GF-D8 (cell line): ENCODE measurements around the gene ASMTL.
"Not testable (repeated sequence)": the region's sequence is repeated elsewhere in the genome, so short reads cannot be mapped to it uniquely, and the experiment has no call there.

Experiments
- DNase-seq: peaks from one replicate; lab custom pipeline; 2025; lab: John Stamatoyannopoulos, UW

The ASMTL gene

DNA sequence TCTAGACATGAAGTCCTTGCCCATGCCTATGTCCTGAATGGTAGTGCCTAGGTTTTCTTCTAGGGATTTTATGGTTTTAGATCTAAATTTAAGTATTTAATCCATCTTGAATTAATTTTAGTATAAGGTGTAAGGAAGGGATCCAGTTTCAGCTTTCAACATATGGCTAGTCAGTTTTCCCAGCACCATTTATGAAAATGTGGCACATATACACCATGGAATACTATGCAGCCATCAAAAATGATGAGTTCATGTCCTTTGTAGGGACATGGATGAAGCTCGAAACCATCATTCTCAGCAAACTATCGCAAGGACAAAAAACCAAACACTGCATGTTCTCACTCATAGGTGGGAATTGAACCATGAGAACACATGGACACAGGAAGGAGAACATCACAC is 29.8 kb upstream of the ASMTL start:
- DNase-seq = not testable (repeated sequence)

DNA sequence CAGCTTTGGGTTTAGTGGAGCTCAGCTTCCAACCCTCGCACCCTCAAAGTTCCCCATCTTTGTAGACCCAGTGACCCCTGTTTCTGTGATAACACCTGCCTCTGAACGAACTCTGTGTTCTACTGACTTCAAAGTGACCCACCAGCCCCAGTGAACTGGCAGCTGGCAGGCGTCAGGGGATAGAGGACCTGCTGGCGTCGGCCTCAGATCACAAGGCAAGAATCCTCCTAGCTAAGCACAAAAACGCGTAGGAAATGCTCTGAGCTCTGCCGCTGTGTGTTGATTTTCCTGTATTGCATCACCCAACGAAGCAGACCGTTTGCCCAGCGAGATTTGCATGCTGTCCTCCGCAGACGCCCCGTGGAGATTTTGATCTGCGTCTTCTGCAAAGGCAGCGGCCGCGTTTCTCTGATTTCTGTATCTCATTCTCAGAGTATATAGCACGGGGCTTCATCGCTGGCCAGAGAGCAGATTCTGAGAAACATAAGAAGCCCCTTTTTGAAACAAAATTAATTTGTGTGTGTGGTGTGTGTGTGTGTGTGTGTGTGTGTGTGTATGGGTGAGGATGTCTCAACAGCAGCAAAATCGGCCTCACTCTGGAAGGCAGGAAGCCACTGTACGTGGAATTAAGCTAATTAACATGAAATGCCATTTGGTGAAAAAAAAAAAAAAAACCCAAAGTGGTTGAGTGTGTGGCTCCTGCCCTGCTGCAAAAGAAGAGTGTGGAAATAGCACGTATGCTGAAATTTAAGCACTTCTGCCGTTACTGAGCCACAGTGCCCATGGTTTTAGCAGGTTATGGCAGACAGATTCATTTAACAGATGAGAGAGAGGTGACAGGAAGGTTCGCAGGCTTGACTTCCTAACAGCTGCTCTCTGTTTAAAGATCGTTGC is 29.2 kb upstream of the ASMTL start:
- no peak for DNase-seq

DNA sequence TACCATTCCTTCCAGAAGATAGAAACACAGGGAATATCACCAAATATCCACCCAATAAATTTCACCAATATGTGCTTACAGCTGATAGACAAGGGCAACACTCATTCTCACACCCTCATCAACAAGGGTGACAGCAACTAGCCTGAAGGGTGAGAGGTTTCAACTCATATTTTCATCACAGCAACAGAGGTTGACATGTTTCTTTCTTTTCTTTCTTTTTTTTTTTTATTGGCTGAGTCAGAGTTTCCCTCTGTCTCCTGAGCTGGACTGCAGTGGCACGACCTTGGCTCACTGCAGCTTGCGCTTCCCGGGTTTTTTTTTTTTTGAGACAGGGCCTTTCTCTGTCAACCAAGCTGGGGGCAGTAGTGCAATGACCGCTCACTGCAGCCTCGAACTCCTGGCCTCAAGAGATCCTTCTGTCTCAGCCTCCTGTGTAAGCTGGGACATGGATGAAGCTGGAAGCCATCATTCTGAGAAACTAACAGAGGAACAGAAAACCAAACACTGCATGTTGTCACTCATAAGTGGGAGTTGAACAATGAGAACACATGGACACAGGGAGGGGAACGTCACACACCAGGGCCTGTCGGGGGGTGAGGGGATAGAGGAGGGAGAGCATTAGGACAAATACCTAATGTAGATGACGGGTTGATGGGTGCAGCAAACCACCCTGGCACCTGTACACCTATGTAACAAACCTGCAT is 27.5 kb upstream of the ASMTL start:
- DNase-seq = no peak

DNA sequence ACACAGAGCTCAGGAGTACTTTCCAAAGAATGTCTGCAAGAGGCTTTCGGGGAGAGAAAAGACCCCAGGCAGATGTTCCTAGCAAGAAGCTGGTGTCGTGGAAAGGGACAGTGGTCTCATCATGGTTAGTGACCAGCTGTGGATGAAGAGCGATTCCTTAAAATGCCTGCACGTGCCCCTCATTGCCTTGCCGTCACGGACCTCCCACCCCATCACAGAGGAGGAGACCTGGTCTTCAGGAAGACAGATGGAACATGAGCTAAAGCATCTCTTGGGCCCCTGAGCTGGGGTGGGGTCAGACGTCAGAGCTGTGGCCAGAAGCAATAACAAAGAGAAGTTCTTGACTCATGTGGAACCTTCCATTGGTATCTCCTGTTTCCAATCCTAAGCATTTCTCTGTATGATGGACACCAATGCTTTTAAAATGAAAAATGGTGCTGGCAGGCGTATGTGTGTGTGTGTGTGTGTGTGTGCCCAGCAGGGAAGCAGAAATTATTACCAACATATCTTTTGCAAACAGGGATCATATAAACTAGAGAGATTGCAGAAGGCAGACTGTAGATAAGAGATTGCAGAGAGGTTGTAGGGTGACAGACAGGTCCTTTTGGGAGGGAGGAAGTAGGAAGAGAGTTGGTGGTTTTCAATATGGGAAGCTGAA is 25.2 kb upstream of the ASMTL start:
- peak; percentile 87 for DNase-seq

DNA sequence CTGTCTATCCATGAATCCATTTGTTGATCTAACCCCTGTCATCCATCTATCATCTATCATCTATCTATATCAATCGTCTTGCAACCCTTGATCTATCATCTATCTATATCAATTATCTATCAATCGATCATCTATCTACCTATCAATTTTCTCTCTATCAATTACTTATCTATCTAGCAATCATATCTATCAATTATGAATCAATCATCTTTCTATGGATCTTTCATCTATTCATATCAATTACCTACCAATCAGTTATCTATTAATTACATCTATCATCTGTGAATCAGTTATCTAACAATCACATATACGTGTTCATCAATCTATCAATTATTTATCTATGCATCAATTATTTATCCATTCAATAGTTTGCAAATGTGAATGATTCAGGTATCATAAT is 24.5 kb upstream of the ASMTL start:
- DNase-seq = no peak

DNA sequence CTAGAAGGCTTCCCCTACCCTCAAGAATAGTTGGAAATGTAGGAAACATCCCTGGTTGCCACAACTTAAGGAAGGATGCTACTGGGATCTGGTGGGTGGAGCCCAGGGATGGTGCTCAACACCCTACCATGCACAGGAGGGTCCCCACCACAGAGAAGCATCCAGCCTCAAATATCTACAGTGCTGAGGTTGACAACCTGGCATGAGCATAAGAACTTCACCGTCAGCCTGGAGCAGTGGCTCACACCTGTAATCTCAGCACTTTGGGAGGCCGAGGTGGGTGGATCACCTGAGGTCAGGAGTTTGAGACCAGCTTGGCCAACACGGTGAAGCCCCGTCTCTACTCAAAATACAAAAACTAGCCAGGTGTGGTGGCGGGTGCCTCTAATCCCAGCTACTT is 24.0 kb upstream of the ASMTL start:
- DNase-seq = no peak

DNA sequence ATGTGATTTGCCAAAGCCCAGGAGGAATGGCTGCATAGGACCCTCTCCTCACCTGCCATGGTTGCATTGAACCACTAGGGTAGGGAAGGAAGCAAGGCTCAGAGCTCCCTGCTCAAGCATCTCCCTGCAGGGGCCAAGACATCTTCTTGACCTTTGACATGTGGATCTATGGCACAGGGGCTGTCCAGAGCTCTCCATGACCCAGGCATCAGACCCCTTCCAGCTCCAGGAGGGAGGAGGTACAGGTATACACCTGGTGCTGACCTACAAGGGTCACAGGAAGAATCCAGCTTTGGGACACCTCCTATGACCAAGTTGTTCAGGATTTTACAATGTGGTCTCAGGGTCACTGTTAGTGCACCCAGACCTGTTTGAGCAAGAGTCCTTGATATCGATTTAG is 23.2 kb upstream of the ASMTL start:
- no peak for DNase-seq

DNA sequence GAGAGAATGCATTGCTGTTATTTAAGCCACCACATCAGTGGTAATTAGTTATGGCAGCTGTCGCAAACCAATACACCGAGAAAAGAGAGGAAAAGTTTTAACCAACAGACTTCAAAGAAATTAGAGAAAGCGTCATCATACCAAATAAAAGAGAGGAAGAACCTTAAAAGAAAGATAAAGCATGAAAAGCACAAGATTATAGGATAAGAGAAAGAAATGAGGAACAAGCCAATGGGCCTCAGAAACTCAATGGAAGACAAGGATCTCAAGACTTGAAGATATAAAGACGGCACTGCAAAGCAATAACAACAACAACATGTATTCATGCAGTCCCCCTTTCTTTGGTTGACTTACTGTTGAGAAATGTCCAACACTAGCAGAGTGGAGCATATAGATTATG is 22.8 kb upstream of the ASMTL start:
- DNase-seq = peak; percentile 47

DNA sequence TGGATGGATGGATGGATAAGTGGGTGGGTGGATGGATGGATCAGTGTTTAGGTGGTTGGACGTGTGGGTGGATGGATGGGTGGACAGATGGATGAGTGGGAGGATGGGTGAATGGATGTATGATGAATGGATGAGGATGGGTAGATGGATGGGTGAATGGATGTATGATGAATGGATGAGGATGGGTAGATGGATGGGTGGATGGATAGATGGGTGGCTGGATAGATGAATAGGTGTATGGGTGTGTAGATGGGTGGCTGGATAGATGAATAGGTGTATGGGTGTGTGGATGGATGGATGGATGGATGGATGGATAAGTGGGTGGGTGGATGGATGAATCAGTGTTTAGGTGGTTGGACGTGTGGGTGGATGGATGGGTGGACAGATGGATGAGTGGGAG is 21.9 kb upstream of the ASMTL start:
- DNase-seq = not testable (repeated sequence)

DNA sequence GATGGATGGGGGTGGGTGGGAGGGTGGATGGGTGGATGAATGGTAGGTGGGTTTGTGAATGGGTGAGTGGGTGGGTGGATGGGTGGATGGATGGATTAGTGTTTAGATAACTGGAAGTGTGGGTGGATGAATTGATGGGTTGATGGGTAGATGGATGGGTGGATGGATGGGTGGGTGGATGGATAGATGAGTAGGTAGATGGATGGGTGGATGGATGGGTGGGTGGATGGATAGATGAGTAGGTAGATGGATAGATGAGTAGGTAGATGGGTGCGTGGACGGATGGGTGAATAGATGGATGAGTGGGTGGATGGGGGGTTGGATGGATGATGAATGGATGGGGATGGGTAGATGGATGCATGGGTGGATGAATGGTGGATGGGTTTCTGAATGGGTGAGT is 20.3 kb upstream of the ASMTL start:
- no peak for DNase-seq

DNA sequence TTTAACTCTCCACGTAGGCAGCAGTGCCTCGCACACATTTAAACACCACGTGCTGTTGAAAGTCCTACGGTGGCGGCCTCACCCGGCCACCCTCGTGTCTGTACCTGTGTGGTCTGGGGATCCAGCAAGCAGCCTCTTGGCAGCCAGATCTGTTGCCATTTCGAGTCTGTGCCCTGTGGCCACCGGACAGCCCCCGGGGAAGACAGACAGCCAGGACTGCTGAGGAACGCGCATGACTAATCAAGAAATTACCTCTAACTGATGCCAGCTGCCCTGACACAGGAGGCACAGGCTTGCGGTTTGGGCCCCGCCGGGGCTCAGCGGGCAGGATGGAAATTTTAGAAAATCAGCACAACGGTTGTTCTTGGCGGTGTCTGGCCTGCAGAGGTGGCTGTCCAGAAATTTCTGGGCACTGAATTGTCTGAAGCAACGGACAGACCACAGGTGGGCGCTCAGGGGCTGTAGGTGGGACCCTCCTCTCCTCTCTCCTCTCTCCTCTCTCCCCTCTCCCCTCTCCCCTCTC is 15.6 kb upstream of the ASMTL start:
- peak; percentile 95 for DNase-seq

DNA sequence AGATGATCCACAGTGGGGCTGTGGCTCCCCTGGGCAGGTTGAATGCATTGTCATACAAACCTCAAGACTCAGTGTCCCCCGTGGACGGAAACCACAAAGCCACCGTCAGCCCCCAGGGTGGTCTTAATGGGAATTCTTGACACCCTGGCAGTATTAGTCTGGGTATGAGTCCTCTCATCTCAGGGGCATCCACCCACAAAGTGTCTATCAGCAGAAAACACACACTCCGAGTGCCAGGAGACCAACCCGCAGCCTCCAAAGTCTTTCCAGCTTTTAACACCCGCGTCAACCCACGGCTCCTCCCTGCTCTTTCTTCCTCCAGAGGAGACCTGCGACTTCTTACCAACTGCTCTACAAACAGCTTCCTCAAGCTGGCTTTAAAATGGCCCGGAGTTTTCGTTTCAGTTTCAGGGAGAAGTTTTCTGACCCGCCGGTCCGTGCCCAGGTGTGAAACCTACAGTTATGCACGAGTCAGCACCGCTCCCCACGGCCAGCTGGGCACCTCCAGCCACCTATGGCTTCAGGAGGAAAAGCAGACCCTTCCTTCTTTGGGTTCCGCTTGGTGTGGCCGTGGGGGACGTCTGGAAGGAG is 14.4 kb upstream of the ASMTL start:
- DNase-seq = no peak

DNA sequence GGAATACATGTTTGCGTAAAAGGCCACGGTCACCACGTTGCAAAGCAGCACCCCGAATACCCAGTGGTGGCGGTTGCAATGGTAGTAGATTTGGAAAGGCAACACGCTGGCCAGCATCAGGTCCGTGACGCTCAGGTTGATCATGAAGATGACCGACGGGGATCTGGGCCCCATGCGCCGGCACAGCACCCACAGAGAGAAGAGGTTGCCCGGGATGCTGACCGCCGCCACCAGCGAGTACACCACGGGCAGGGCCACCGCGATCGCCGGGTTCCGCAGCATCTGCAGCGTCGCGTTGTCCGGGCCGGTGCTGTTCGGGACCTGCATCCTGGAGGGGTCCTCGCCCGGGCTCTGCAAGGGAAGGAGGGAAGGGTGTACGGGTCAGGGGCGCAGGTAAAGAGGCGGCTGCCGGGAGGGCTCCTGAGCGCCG is 13.5 kb upstream of the ASMTL start:
- no peak for DNase-seq

DNA sequence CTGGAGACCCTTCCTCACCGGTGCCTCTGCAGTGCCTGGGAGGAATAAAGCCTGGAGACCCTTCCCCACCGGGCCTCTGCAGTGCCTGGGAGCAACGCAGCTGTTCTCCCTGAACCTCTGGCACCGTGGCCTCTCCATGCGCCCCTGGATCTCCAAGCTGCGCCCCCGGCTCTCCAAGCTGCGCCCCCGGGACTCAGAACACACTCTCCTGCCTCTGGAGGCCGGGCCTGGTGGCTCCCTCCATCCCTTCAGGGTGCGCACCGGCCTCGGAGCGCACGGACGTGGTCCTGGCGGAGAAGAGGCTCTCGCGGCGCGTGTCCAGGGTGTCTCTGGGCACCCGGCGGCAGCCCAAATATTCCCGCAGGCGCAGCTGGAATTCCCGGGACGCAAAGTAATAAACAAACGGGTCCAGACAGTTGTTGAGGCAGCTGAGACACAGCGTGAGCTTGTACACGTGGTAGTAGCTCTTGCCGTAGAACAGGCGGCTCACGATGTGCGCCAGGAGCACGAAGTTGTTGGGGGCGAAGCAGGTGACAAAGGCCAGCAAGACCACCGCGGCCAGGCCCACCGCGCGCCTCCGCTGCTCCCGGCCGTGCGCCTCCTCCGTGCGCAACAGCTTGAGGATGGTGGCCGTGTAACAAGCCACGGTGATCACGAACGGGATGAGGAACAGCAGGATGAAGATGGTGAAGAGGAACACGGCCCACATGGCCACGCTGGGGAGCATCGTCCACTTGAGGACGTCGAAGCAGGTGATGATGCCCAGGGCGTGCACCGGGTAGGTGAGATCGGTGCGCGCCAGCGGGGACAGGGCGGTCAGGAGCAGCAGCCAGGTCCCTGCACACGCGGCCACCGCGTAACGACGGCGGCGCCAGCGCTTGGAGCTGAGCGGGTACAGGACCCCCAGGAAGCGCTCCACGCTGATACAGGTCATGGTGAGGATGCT is 12.8 kb upstream of the ASMTL start:
- DNase-seq = no peak

DNA sequence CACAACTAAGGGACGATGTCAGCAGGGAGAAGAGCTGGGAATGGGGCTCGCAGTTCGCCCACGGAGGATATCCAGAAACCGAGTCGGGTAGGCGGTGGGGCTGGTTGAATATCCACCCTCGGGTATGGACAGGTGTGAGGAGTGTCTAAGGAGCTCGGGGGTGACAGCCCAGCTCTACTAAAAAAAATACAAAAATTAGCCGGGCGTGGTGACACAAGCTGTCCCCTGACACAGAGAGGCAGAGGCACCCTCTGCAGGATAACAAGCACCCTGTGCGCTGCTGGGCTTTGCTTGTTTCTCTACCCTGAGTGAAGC is 12.2 kb upstream of the ASMTL start:
- DNase-seq = no peak

DNA sequence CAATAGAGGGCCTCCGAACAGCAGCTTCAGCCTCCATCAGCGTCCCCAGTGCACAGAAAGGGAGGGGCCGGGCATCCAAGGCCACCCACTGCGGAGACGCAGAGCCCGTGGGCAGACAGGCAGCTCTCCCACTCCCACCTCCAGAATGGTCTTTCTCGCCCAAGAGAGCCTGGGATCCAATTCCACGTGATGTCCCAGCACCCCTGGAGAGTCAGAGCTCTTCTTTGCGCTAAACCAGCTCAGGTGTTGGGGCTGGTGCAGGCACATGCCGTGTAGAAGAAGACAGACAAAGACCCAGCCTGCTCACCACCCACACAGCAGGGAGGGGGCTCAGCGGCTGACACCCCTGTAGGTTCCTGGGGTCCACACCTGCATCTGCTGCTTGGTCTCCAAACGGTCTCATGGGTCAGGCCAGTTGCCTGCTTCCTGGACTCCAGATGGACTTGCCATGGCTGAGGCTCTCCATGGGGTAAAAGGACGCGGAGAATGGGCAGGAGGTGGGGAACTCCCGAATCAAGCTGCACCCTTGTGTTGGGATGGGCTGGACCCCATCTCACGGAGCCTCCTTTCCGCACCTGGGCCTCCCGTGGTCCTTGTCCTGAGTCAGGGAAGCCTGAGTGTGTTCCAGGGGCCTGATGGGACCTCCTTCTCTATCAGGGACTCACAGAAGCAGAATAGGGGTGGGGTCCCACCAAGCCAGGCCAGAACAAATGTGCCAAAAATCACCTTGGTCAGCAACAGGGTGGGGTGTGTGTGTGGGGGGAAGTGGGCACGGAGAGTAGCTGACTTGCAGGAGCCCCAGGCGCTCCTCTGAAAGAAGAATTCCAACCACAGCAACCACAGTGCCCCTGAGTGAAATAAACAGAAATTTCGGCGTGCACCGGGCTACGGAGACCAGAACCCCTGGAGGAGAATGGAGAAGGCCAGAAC is 11.6 kb upstream of the ASMTL start:
- no peak for DNase-seq

DNA sequence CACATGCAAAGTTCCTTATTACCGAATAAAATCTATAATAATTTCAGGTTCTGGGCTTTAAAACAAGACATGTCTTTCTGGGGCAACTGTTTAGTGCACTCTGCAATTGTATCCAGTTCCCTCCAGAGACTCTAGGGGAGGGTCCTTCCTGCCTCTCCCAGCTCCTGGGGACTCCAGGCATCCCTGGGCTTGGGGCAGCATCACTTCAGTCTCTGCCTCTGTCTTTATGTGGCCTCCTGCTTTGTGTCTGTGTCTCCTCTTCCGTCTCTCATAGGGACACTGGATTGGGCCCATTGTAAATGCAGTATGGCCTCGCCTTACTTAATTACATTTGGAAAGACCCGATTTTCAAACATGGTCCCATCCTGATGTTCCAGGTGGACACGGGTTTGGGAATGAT is 10.9 kb upstream of the ASMTL start:
- DNase-seq = no peak

DNA sequence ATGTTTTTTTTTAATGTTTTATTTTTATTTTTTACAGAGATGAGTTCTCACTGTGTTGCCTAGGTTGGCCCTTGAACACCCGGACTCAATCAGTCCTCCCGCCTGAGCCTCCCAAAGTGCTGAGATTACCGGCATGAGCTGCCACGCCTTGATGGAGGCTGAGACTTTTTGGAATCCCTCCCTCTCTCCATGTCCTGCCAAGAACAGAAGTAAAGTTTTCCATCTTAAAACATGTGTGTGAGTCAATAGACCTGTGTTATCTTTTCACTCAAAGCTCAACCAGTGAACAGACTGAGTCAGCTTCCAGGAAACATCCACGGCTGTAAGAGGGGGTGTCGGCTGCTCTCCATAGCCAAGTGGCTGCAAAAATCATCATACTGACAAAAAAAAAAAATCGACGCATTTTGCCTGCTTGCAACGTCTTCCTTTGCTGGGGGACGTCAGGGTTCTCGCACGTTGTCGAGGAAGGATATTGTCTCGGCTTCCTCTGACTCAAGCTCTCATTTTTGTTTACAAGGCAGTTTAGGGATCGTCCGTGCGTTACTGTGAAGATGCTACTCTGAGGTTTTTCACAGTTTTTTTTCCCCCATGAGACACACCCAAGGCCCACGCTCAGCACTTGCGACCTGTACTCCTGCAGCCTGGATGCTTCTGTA is 10.0 kb upstream of the ASMTL start:
- DNase-seq = no peak

DNA sequence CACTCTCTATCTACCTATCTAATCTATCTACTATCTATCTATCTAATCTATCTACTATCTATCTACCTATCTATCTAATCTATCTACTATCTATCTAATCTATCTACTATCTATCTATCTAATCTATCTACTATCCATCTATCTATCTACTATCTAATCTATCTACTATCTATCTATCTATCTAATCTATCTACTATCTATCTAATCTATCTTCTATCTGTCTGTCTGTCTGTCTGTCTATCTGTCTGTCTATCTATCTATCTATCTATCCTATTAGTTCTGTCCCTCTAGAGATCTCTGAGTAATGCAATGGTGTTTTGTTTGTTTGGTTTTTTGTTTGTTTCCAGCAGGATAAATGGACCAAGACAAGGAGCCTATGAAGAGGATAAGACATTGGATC is 9.4 kb upstream of the ASMTL start:
- no peak for DNase-seq

DNA sequence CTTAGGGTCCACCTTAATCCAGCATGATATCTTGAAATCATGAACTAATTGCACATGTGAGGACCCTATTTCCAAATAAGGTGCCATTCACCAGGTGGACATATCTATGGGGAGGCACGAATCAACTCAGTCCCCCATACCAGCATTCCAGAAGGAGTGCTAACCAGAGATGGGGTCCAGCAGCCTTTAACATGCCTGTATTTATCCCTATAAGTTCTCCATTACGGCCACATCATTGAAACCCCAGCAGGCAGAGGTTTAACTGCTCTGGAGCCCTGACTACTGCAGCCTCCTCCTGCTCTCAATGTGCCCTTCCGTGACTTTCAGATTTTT is 3.2 kb upstream of the ASMTL start:
- DNase-seq = no peak
